ENCODE data around the gene HSPD1. TPM values are rescaled to one million over a fixed set of nuclear protein-coding genes. Genes with fewer than 3 reads are reported as not detected.
A peak's percentile ranks its signal among the peaks of the same experiment; 100 is the strongest.

HSPD1 gene
- total RNA-seq: 403 and 409 TPM in 2 replicates
- long read RNA-seq, transcript HSPD1-202 (12 exons, 2,455 nt): major isoform, 738 of 1,399 reads
- long read RNA-seq, transcript HSPD1-201 (12 exons, 2,299 nt): minor isoform, 7 of 1,399 reads
- long read RNA-seq, partial matches to known transcripts: 564 of 1,399 reads
- long read RNA-seq, other reads (novel, unspliced or antisense): 86 of 1,399 reads

- Mint-ChIP-seq H3K36me3 (ENCODE audit: insufficient read depth) (peaks cover 28% of the 10 kb centered on the region), H3K27me3 (no peaks in the 10 kb centered on the region), H3K4me1 (ENCODE audit: low read depth) (peaks cover 37% of the 10 kb centered on the region), H3K9me3 (ENCODE audit: low read depth) (no peaks in the 10 kb centered on the region), H3K4me3 (ENCODE audit: low read depth) (peak within 1 kb of the TSS; percentile 97), H3K27ac (peak within 1 kb of the TSS; percentile 97)
- TF ChIP-seq CTCF (IDR thresholded peaks at IDR 0.05; ENCODE audit: unreplicated experiment): no peak
- DNase-seq (ENCODE audit: low spot score, unreplicated experiment): peak; percentile 92
These were observed at the start of gene HSPD1, which contains the start of gene HSPE1 for GRCh38 chr2:197499594-197500502. Gene HSPD1 (minus strand): TSS chr2:197499840. CDS start chr2:197498848, 992 bp downstream. Gene HSPE1 (plus strand): TSS chr2:197500379. CDS start chr2:197500437, 58 bp downstream.

GRCh38 chr2:197548582-197548981 lies 48.9 kb upstream of the HSPD1 start:
- no peak overlapping the region for H3K27ac Mint-ChIP-seq
- TF ChIP-seq CTCF (IDR thresholded peaks at IDR 0.05; ENCODE audit: unreplicated experiment): no peak
- no peaks in the 10 kb centered on the region for H3K9me3 Mint-ChIP-seq (ENCODE audit: low read depth)
- peaks cover 22% of the 10 kb centered on the region for H3K36me3 Mint-ChIP-seq (ENCODE audit: insufficient read depth)
- H3K27me3 Mint-ChIP-seq: no peaks in the 10 kb centered on the region
- no peak overlapping the region for H3K4me3 Mint-ChIP-seq (ENCODE audit: low read depth)
- H3K4me1 Mint-ChIP-seq (ENCODE audit: low read depth): no peaks in the 10 kb centered on the region
- no peak for DNase-seq (ENCODE audit: low spot score, unreplicated experiment)

- no peak overlapping the region for H3K4me3 Mint-ChIP-seq (ENCODE audit: low read depth)
- H3K4me1 Mint-ChIP-seq (ENCODE audit: low read depth): no peaks in the 10 kb centered on the region
- no peaks in the 10 kb centered on the region for H3K27me3 Mint-ChIP-seq
- no peak overlapping the region for H3K27ac Mint-ChIP-seq
- no peak for TF ChIP-seq CTCF (IDR thresholded peaks at IDR 0.05; ENCODE audit: unreplicated experiment)
- H3K9me3 Mint-ChIP-seq (ENCODE audit: low read depth): no peaks in the 10 kb centered on the region
- peaks cover 23% of the 10 kb centered on the region for H3K36me3 Mint-ChIP-seq (ENCODE audit: insufficient read depth)
- DNase-seq (ENCODE audit: low spot score, unreplicated experiment): no peak
These were observed 47.7 kb upstream of the HSPD1 start for GRCh38 chr2:197547163-197547900.

- Mint-ChIP-seq H3K36me3 (ENCODE audit: insufficient read depth) (peaks cover 36% of the 10 kb centered on the region), H3K27ac (no peak overlapping the region), H3K4me1 (ENCODE audit: low read depth) (no peaks in the 10 kb centered on the region), H3K27me3 (no peaks in the 10 kb centered on the region), H3K4me3 (ENCODE audit: low read depth) (no peak overlapping the region), H3K9me3 (ENCODE audit: low read depth) (no peaks in the 10 kb centered on the region)
- DNase-seq (ENCODE audit: low spot score, unreplicated experiment): no peak
- no peak for TF ChIP-seq CTCF (IDR thresholded peaks at IDR 0.05; ENCODE audit: unreplicated experiment)
These were observed 43.6 kb upstream of the HSPD1 start for GRCh38 chr2:197543206-197543605.

- no peaks in the 10 kb centered on the region for H3K9me3 Mint-ChIP-seq (ENCODE audit: low read depth)
- DNase-seq (ENCODE audit: low spot score, unreplicated experiment): no peak
- H3K36me3 Mint-ChIP-seq (ENCODE audit: insufficient read depth): peaks cover 38% of the 10 kb centered on the region
- H3K27me3 Mint-ChIP-seq: no peaks in the 10 kb centered on the region
- H3K4me1 Mint-ChIP-seq (ENCODE audit: low read depth): no peaks in the 10 kb centered on the region
- no peak for TF ChIP-seq CTCF (IDR thresholded peaks at IDR 0.05; ENCODE audit: unreplicated experiment)
- no peak overlapping the region for H3K27ac Mint-ChIP-seq
- H3K4me3 Mint-ChIP-seq (ENCODE audit: low read depth): no peak overlapping the region
These were observed 40.1 kb upstream of the HSPD1 start for GRCh38 chr2:197539734-197540133.

Data from progenitor cell of endocrine pancreas (in vitro differentiated cells).